NCI-H128 (cell line): ENCODE results near the gene GALP.
"Not testable (repeated sequence)": the region's sequence is repeated elsewhere in the genome, so short reads cannot be mapped to it uniquely, and the experiment has no call there.

Experiments
- DNase-seq: peaks from one replicate; lab custom pipeline; 2025; ENCODE audit not compliant: unreplicated experiment; lab: John Stamatoyannopoulos, UW

The GALP gene

DNA sequence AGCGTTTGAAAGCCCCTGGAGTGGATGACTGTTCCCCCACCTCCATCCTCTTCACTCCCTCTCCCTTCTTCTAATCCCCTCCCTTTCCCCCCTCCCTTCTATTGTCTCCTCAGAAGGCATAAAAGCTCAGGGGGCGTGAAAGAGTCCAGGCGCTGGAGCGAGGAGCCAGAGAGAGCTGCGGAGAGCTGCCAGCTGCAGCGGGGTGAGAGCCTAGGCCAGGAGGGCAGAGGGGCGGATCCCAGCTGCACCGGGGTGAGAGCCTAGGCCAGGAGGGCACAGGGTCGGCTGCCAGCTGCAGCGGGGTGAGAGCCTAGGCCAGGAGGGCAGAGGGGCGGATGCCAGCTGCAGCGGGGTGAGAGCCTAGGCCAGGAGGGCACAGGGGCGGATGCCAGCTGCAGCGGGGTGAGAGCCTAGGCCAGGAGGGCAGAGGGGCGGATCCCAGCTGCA lies at the start of gene GALP:
GALP (plus strand) TSS at position 148 of the 447 bp plus-strand sequence. CDS start 1,101 bp downstream, outside the sequence.
- DNase-seq, result not testable (repeated sequence)

DNA sequence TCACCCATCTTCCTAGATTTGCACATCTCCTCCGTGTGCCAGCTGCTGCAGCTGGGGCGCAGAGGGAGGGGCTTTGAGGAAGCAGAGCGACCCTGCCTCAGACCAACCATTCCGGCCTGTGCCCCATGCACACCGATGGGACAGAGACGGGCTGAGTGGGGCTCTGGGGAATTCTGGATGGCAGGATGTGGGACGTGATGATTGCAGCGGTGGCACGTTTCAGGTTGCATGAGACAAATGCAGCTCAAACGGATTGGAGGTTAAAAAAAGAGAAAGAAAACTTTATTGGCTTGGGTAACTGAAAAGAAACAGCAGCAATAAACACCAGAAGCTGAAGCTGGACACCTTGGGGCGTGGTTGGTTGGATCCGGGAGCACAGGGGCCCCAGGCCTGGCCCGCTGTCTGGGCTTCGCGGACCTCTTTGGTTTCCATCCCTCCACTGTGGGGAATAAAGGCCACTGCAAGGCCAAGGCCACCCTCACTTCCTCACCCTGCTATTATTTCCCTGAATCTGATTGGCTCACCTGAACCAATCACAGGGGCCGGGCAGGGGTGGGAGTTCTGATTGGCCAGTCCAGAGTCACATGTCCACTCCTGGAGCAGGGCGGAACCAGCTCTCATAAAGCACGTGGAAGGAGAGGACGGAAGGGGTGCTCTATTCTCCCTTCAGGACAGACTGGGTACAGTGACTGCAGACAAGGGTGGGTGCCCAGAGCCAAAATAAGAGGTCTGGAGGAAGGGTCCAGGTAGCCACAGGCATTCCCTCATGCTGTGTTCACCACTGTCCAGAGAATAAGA lies 48.6 kb upstream of the GALP start:
- no peak for DNase-seq

DNA sequence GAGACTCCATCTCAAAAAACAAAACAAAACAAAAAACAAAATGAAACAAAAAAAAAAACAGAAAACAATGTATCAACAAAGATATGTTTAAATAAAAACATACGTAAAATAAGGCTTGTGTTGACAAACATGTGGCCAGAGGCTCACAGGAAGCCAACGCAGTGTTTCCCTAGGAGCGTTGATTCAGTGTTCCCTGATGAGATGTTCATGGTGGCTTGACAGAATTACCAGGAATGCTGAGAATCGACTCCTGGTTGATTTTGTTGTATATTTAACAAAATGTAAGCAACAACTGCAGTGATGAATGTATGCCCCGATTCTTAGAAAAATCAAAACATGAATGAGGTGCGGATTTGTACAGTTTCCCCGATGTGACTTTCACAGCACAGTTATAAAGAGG lies 45.8 kb upstream of the GALP start:
- no peak for DNase-seq

DNA sequence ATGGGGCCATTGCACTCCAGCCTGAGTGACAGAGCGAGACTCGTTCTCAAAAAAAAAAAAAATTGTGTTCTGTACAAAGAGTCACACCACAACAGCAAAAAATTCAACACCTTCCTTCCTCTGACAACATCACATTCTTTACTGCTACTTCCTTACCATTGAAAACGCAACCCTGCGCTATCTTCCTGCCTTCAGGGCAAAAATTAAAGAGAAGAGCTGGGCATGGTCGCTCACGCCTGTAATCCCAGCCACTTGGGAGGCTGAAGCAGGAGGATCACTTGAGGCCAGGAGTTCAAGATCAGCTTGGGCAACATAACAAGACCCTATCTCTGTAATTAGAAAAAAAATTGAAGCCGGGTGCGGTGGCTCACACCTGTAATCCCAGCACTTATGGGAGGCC lies 44.2 kb upstream of the GALP start:
- no peak for DNase-seq

DNA sequence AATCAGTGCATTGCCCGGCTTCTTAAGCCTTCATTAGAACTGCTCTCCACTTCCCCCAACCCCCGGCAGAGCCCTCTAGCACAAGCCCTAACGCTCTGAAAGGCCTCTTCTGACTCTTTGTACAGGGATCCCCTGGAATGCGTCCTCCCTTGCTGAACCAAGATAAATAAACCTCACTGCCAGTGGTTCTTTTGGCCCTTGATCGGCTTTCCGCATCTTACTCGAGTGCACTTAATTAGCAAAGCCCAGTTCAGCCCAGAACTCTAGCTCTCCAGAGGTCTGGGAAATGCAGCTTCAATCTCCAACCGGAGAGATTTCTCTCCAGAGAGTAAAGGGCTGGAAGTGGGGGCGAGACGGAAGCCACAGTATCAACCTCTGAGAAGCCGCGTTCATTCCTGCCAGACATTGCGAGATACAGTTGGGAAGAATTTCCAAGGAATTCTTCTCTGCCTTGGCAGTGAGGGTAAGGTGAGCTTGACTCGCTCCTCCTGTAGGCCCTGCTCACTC lies 43.4 kb upstream of the GALP start:
- DNase-seq, result no peak

DNA sequence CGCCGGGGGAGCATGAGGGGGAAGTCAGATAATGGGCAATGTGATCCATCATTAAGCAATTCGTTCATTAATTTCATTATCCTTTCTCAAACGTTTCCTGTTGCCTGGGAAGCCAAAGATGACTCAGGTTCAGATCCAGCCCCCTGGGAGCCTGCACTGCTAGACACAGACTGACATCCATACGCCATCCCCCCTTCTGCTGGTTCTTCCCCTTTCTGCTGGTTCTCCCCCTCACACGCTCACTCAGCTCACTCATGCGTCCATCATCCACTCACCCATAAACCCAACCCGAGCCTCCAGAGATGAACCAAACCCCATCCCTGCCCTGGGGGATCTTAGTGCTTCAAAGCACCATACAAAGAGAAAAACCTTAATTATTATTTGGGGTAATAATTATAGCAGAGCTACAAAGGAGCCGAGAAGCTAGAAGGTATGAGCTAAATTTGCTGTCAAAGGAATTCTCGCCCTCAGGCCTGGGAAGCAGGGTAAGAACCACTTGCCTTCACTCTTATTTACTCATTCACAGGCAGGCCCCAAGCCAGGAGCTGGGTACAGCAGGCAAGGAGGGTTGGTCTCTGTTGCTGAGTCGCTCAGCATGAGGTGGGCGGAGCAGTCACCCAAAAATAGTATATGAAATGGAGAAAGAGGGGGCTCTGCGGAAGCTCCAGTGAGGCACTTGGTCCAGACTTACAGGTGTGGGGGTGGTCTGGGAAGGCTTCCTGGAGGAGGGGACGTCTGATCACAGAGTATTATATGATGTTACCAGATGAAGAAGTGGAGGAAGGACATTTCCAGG lies 41.8 kb upstream of the GALP start:
- DNase-seq, result no peak

DNA sequence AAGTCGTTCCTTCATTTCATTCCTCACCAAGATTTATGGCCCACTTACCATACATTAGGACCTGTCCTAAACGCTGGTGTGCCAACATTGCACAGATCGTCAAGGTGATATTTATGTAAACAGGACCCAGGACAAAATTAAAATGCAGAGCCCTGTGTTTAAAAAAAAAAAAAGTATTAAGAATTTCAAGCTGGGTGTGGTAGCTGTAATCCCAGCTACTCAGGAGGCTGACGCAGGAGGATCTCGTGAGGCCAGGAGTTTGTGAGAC lies 41.2 kb upstream of the GALP start:
- no peak for DNase-seq

DNA sequence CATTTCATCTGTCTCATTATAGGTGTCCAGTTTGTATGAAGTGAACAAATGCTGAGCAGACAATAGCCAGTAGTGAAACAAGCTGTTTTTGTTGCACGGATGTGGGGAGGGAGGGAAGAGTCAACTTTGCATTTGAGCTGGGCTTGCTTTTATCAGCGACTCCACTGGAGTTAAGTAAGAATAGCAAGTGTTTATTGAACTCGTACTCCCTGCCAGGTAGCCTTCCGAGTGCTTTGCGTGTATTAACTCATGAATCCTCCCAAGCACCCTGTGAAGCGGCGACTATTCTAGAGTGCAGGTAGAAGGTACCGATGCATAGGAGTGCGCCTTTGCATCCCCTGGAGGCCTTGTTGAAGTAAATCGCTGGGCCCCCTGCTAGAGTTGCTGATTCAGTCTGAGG lies 39.4 kb upstream of the GALP start:
- no peak for DNase-seq

DNA sequence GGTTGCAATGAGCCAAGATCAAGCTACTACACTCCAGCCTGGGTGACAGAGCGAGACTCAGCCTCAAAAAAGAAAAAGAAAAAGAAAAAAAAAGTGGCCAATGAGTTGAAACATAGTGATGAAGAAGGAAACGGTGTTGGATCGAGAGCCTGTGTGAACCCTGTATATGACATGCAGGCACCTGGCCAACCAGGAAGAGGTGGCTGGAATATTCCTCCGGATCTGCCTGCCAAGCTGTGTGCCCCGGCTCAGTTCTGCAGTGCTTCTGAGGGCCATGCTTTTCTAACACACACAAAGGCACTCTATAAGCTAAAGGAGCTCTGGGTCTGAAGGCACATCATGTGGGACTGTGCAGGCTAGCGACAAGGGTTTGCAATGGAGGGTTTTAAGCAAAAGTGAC lies 38.4 kb upstream of the GALP start:
- no peak for DNase-seq

DNA sequence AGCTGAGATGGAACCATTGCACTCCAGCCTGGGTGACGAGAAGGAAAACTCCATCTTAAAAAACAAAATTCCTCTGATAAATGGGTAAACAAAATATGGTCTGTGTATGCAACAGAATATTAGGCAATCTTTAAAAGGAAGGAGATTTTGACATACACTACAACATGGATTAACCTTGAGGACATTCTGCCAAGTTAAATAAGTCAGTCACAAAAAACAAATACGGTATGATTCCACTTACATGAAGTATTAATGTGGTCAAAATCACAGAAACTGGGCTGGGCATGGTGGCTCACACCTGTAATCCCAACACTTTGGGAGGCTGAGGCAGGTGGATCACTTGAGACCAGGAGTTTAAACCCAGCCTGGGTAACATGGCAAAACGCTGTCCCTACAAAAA lies 37.7 kb upstream of the GALP start:
- no peak for DNase-seq

DNA sequence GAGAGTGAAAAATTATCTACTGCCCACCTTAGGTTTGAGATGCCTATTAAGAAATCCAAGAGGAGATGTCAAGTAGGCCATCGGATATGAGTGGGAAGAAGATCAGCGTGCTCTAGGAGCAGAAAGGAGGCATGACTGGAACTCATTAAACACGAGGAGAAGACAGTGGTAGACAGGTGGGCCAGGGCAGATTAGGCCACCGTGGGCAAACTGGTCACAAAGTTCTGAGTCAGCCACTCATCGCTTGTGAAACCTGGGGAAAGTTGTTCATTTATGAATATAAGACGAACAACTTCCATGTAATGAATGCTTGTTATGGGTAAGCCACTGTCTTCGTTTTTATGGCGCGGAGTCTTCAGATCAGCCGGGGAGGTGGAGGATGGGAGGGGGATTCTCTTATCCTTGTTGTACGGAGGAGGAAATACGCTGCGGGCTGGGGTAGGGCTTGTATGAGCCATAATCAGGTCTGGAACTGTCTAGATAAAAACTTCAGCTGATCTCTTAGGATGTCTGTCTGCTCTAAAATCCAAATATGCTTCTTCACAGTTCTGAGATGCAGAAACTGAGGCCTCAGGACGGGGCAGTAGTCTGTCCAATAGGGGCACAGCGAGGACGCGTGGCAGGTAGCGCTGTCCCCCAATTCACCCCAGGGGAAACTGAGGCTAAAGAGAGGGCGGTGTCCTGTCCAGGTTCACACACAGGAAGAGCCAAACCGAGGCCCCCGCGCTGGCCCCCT lies 35.8 kb upstream of the GALP start:
- DNase-seq, result no peak

DNA sequence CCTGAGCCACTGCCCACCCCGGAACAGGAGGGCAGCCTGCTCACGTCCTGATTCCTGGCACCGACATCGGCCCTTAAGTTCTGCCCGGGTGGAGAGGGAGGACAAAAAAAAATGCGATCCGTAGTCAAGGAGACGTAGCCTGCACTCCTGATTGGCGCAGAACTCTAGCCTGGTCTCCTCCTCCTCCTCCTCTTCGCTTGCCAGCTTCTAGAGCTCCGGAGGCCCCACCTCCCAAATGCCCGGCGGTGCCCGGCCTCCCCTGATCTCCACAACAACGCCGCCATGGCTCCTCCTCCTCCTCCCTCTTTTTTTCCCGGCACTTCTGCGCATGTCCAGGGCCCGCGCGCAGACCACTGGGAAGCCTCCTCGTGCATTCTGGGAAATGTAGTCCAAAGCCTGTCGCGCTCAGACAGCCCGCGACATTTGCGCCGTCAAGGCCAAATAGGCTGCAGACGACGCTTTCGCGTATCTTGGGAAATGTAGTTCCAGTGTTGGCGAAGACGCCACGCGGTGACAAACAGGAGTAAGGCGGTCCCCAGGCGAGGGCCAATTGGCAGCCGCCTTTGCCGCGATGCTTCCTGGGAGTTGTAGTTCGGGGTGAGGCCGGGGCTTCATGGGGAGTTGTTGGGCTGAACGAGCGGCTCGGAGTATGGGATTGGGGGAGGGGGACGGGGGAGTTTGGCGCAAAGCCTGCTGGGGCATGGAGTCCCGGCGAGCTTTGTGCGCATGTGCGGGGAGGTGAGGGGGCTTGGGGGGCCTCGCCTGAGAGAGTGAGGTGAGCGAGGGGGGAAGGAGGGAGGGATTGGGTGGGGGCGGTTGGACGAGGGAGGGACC lies 35.0 kb upstream of the GALP start, which contains the start of gene ZNF444:
ZNF444 (plus strand) TSS at position 705 of the 834 bp plus-strand sequence. CDS start 5,625 bp downstream, outside the sequence.
- DNase-seq, result peak; percentile 100

DNA sequence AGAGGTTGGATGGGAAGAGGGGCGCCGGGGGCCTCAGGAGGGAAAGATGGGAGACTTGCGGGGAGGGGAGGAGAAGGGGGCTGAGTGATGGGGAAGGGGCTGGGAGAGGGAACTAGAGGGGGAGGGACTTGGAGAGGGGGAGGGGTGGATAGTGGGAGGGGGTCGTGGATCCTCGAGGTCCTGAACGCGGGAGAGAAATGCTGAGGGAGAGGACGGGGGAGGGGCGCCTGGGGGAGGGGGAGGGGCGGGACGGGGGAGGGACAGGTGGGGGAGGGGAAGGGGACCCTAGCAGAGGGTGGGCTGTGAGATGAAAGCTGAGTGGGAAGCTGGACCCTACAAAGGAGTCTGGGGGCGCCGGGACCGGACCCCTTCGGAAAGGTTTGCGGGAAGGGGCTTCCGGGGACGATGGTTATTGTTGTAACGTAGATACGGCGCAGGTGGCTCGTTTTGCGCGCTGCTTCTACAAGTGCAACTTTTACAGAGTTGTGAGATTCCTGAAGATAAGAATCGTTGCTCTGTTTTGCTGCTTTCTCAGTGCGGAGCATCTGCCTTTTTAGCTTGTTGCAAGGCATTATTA lies 34.3 kb upstream of the GALP start:
- DNase-seq, result no peak

DNA sequence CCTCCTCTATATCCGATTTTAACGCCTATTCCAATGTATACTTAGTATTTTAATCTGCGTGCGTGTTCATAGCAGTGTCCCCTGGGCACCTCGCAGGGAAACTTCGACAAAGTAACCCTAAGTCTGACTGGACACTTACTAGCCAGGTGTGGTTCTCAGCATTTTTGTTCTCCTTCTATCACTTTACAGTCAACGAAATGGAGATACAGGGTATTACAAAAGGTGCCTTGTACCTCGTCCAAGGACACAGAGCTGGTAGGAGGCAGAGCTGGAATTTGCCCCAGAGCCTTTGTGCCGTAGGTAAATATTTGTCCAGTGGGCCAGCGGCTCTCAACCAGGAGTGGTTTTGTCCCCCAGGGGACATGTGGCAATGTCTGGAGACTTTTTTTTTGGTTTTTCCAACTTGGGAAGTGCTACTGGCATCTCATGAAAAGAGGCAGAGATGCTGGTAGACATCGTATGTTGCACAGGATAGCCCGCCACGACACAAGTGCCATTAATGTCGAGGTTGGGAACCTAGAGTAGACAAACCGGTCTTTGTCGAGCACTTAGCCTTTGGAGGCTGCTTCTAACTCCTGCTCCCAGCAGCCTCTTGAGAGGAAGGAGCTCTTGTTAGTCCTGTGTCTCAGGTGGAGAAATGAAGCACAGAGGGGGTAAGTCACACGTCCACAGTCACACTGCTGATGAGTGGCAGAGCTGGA lies 33.6 kb upstream of the GALP start:
- DNase-seq, result no peak

DNA sequence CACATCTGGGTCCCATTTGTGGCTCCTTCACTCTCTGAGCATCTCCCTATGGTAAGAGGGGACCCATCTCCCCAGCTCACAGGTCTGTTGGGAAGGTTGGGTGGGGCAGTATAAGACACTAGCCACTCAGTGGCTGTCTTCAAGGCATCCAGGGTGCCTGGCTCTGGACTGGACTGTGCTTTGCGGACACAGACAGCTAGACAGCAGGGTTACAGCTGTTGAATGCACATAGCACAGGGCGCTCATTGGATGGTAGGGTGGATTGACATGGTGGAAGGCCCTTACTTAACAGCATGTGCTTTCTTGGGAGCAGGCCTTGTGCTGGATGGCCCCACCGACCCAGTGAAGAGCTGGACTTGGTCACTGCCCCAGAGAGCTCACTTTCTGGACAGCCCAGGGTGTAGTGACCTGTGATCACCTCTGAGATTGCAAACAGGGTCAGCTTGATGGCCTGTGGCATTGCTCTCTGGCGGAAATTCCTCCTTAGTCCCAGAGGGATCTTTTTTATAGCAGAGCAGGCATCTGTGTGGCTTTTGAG lies 32.8 kb upstream of the GALP start:
- DNase-seq, result no peak

DNA sequence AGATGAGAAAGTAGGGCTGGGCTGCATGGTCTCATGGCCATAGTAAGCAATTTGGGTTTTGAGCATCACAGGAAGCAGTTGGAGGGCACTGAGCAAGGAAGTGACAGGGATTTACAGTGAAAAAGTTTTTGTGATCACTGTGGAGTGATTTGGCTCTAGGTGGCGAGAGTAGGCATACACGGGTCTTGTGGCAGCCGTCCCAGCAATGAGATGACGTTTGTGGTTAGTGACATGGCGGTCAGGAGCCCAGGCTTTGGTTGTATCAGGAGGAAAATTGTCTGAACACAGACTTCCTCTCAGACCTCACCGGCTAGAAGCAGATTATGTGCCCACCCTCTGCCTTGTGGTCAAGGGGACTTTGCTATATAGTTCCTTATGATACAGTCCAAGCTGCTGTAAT lies 31.4 kb upstream of the GALP start:
- DNase-seq, result no peak

DNA sequence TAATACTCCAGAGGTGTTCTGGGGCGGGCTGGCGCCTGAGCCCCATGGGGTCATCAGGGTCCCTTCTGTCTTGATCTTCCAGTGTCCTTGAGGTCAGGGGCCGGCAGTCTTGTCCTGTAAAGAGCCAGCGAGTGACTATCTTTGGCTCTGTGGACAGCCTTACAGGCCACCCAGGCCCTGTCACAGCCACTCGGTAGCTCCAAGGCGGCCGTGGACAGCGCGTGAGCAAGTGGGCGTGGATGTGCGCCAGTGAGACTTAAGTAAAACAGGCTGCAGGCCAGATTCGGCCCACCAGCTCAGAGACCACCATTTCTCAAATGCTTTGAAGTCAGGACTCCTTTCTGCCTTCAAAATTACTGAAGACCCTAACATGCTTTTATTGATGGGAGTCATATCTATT lies 31.0 kb upstream of the GALP start:
- no peak for DNase-seq

DNA sequence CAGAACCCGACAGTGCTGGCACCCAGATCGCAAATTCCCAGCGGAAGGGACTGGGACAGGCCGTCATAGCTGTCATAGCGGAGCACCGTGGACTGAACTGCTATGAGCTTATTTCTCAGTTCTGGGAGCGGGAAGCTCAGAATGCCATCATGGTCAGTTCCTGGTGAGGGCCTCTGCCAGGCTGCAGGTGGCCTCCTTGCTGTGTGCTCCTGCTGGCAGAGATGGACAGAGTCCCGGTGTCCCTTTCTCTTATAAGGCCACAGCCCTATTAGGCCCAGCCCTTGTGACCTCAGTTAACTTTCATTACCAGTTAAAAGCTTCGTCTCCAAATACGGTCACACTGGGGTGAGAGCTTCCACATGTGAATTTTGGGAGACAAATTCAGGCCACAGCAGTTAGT lies 30.1 kb upstream of the GALP start:
- DNase-seq, result no peak

DNA sequence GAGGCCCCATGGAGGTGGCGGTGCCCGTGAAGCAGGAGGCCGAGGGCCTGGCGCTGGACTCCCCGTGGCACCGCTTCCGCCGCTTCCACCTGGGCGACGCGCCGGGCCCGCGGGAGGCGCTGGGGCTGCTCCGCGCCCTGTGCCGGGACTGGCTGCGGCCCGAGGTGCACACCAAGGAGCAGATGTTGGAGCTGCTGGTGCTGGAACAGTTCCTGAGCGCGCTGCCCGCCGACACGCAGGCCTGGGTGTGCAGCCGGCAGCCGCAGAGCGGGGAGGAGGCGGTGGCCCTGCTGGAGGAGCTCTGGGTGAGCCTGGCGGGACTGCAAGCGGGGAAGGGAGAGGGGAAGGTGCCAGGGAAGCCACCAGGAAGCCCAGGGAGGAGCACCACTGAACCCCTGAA lies 28.9 kb upstream of the GALP start:
- DNase-seq, result no peak
